K562 (cell line): ENCODE results near the gene FYB1. TPM values are rescaled to one million over a fixed set of nuclear protein-coding genes. Genes with fewer than 3 reads are reported as not detected.

Experiments
- CBFA2T2 ChIP-seq: fragments of 450-650 bp; conservative IDR thresholded peaks from 2 replicates; pipeline ENCODE4 v1.6.1; 2017; ENCODE audit warnings: mild to moderate bottlenecking
- CBFB ChIP-seq: sonication (generic); formaldehyde crosslinking; IDR thresholded peaks from 2 replicates; pipeline ENCODE4 v1.4.0; 2020; ENCODE audit warnings: mild to moderate bottlenecking, missing genetic modification reagents
- CBX3 ChIP-seq, 2 experiments: IDR thresholded peaks; 1 replicate in 1 of 2; 2 replicates in 1 of 2; pipeline ENCODE4 v1.6.1; 2012; ENCODE audit warnings: inconsistent platforms in 2 of 2, low read length in 2 of 2, borderline replicate concordance in 1 of 2, control low read depth in 1 of 2
- COPS2 ChIP-seq: fragments of 450-650 bp; conservative IDR thresholded peaks from 2 replicates; pipeline ENCODE4 v1.6.1; 2016; ENCODE audit warnings: mild to moderate bottlenecking, moderate library complexity
- DPF2 ChIP-seq: fragments of 450-650 bp; IDR thresholded peaks from 2 replicates; pipeline ENCODE4 v1.6.1; 2016
- EP300 ChIP-seq: IDR thresholded peaks from 2 replicates; pipeline ENCODE4 v1.6.1; 2012; ENCODE audit warnings: low read length, improper control_type of control experiment
- EZH2 ChIP-seq: IDR thresholded peaks from 2 replicates; pipeline ENCODE4 v1.6.1; 2012; ENCODE audit warnings: low read depth, mild to moderate bottlenecking, inconsistent platforms, low read length, borderline replicate concordance
- FOXA1 ChIP-seq: fragments of 450-650 bp; IDR thresholded peaks from 2 replicates; pipeline ENCODE4 v1.6.1; 2016; ENCODE audit warnings: mild to moderate bottlenecking, borderline replicate concordance
- LCOR ChIP-seq: sonication (generic); formaldehyde crosslinking; IDR thresholded peaks from 2 replicates; pipeline ENCODE4 v1.8.0; 2022; ENCODE audit warnings: mild to moderate bottlenecking, missing genetic modification reagents
- MTF1 ChIP-seq: fragments of 250-450 bp; sonication (Bioruptor Pico); IDR thresholded peaks from 2 replicates; pipeline ENCODE4 v1.9.0; 2021; ENCODE audit warnings: moderate library complexity, mild to moderate bottlenecking, inconsistent platforms, borderline replicate concordance
- NCOR1 ChIP-seq: fragments of 450-650 bp; IDR thresholded peaks from 2 replicates; pipeline ENCODE4 v1.6.1; 2016; ENCODE audit warnings: mild to moderate bottlenecking, moderate library complexity
- RAD51 ChIP-seq: fragments of 450-650 bp; IDR thresholded peaks from 2 replicates; pipeline ENCODE4 v1.7.1; 2016; ENCODE audit warnings: low read depth, mild to moderate bottlenecking, borderline replicate concordance
- RBM17 ChIP-seq: fragments of 200-400 bp; formaldehyde crosslinking; IDR thresholded peaks from 2 replicates; pipeline ENCODE4 v1.6.1; 2017; ENCODE audit warnings: low read depth, mild to moderate bottlenecking, low read length, borderline replicate concordance
- SMARCE1 ChIP-seq: fragments of 450-650 bp; IDR thresholded peaks from 2 replicates; pipeline ENCODE4 v1.7.1; 2016; ENCODE audit warnings: mild to moderate bottlenecking
- SRSF3 ChIP-seq: fragments of 200-400 bp; formaldehyde crosslinking; IDR thresholded peaks from 2 replicates; pipeline ENCODE4 v1.6.1; 2016; ENCODE audit warnings: mild to moderate bottlenecking, low read length, moderate library complexity; ENCODE audit not compliant: insufficient read depth
- SUPT5H ChIP-seq: fragments of 450-650 bp; IDR thresholded peaks from 2 replicates; pipeline ENCODE4 v1.6.1; 2016
- TAF15 ChIP-seq: fragments of 200-400 bp; formaldehyde crosslinking; IDR thresholded peaks from 2 replicates; pipeline ENCODE4 v1.6.1; 2017; ENCODE audit warnings: mild to moderate bottlenecking, low read depth, low read length, moderate library complexity
- TCF3 ChIP-seq: sonication (generic); formaldehyde crosslinking; IDR thresholded peaks from 2 replicates; pipeline ENCODE4 v1.4.0; 2020; ENCODE audit warnings: mild to moderate bottlenecking, missing genetic modification reagents
- XRCC3 ChIP-seq: fragments of 450-650 bp; IDR thresholded peaks from 2 replicates; pipeline ENCODE4 v1.6.1; 2017; ENCODE audit warnings: mild to moderate bottlenecking, moderate library complexity
- ZC3H4 ChIP-seq: sonication (generic); formaldehyde crosslinking; IDR thresholded peaks from 2 replicates; pipeline ENCODE4 v1.9.0; 2021; ENCODE audit warnings: missing genetic modification reagents, borderline replicate concordance
- ZKSCAN8 ChIP-seq: fragments of 200-800 bp; sonication (Bioruptor generic); IDR thresholded peaks from 2 replicates; pipeline ENCODE4 v1.6.1; 2016; ENCODE audit warnings: missing genetic modification characterization, missing compliant biosample characterization
- ZNF133 ChIP-seq: fragments of 250-450 bp; sonication (Bioruptor Pico); IDR thresholded peaks from 2 replicates; pipeline ENCODE4 v1.4.0; 2020; ENCODE audit warnings: mild to moderate bottlenecking
- ZNF57 ChIP-seq: fragments of 450-650 bp; formaldehyde crosslinking; IDR thresholded peaks from 2 replicates; pipeline ENCODE4 v1.4.0; 2020; ENCODE audit warnings: mild to moderate bottlenecking, moderate library complexity
- ZNF79 ChIP-seq: fragments of 250-450 bp; sonication (Bioruptor Pico); IDR thresholded peaks from 2 replicates; pipeline ENCODE4 v1.4.0; 2020; ENCODE audit warnings: low read depth, mild to moderate bottlenecking, moderate library complexity
- polyA plus RNA-seq, 8 experiments: library from polyadenylated mRNA; depleted of rRNA in 4 of 8; stranded (reverse) in 5 of 8; unstranded in 3 of 8; fragments of >200 nt; fragmentation: Nextera tagmentation in 2 of 8; fragmentation: Illumina TruSeq in 1 of 8; extraction: Ambion mirVana in 2 of 8; extraction: Trizol in 1 of 8; gene quantifications; 2 replicates each; pipeline versions ENCODE4 v1.2.1 to v1.2.3, GENCODE V29; 2011 to 2014; ENCODE audit warnings: inconsistent platforms in 1 of 8, missing spikeins in 1 of 8
- total RNA-seq, 7 experiments: library from RNA; depleted of rRNA in 6 of 7; stranded (reverse); fragments of >200 nt in 6 of 7; fragmentation: Illumina TruSeq in 2 of 7; extraction: Trizol in 2 of 7; gene quantifications; 2 replicates each; pipeline versions ENCODE4 v1.2.1 to v1.2.3, GENCODE V29; 2011 to 2021; ENCODE audit warnings: low replicate concordance in 1 of 7
- TF ChIP-seq, protein P1 (sequence below): sonication (generic); formaldehyde crosslinking; IDR thresholded peaks from 2 replicates; pipeline ENCODE4 v1.8.0; 2022; ENCODE audit warnings: missing genetic modification reagents, mild to moderate bottlenecking, moderate library complexity, borderline replicate concordance
- TF ChIP-seq, protein P2 (sequence below), 2 experiments: fragments of 450-650 bp; IDR thresholded peaks; 2 replicates each; pipeline ENCODE4 v1.6.1; 2018; ENCODE audit warnings: mild to moderate bottlenecking in 2 of 2, low read depth in 1 of 2; ENCODE audit not compliant: partially characterized antibody in 2 of 2
- TF ChIP-seq, protein P3 (sequence below): fragments of 450-650 bp; formaldehyde crosslinking; IDR thresholded peaks from 2 replicates; pipeline ENCODE4 v1.4.0; 2020; ENCODE audit warnings: mild to moderate bottlenecking, moderate library complexity

The FYB1 gene
- total and polyA plus RNA-seq, 9 of the 15 experiments (the other 6 are each of a cell fraction or from before 2014, with no cell fraction given), result 4.7 to 31.5 (median 9.7) TPM

DNA sequence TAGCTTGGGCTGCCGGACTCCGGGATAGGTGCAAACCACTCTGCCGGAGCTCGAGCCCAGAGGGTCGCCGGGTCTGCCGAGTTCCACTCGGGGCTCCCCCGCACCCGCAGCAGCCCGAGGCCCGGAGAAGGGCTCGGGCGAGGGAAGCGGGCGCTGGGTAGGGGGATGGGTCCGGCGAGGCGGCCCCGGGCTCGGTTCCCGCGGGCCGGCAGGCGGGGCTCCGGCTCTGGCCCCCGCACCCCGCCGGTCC, 145.7 kb downstream of the FYB1 start (continued):
- TF ChIP-seq ZNF57 (CRISPR knock-in tag) (no peak), EP300 (no peak), CBFB (CRISPR knock-in tag) (0 out of 2 replicates have a peak, but pooled peaks have one; percentile 10), ZKSCAN8 (CRISPR knock-in tag) (no peak), SUPT5H (no peak), MTF1 (no peak), NCOR1 (no peak), RAD51 (no peak), ZNF79 (CRISPR knock-in tag) (no peak), CBFA2T2 (no peak), TCF3 (CRISPR knock-in tag) (no peak), TAF15 (no peak), RBM17 (no peak), COPS2 (no peak), DPF2 (no peak), SMARCE1 (no peak), SRSF3 (0 out of 2 replicates have a peak, but pooled peaks have one; percentile 12), ZC3H4 (CRISPR knock-in tag) (peak; percentile 12; the same call in 1 of the 2 replicates), XRCC3 (no peak), ZNF133 (CRISPR knock-in tag) (no peak), CBX3 (IDR thresholded peaks at IDR 0.05; ENCODE audit: borderline replicate concordance in 1 of 2, low read length in 2 of 2) (no peak), EZH2 (no peak), LCOR (CRISPR knock-in tag) (peak; percentile 7; the same call in 1 of the 2 replicates), FOXA1 (no peak)
- TF ChIP-seq, protein P1, sequence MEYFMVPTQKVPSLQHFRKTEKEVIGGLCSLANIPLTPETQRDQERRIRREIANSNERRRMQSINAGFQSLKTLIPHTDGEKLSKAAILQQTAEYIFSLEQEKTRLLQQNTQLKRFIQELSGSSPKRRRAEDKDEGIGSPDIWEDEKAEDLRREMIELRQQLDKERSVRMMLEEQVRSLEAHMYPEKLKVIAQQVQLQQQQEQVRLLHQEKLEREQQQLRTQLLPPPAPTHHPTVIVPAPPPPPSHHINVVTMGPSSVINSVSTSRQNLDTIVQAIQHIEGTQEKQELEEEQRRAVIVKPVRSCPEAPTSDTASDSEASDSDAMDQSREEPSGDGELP (CRISPR knock-in tag), result peak; percentile 49; the same call in 1 of the 2 replicates
- TF ChIP-seq, protein P2, sequence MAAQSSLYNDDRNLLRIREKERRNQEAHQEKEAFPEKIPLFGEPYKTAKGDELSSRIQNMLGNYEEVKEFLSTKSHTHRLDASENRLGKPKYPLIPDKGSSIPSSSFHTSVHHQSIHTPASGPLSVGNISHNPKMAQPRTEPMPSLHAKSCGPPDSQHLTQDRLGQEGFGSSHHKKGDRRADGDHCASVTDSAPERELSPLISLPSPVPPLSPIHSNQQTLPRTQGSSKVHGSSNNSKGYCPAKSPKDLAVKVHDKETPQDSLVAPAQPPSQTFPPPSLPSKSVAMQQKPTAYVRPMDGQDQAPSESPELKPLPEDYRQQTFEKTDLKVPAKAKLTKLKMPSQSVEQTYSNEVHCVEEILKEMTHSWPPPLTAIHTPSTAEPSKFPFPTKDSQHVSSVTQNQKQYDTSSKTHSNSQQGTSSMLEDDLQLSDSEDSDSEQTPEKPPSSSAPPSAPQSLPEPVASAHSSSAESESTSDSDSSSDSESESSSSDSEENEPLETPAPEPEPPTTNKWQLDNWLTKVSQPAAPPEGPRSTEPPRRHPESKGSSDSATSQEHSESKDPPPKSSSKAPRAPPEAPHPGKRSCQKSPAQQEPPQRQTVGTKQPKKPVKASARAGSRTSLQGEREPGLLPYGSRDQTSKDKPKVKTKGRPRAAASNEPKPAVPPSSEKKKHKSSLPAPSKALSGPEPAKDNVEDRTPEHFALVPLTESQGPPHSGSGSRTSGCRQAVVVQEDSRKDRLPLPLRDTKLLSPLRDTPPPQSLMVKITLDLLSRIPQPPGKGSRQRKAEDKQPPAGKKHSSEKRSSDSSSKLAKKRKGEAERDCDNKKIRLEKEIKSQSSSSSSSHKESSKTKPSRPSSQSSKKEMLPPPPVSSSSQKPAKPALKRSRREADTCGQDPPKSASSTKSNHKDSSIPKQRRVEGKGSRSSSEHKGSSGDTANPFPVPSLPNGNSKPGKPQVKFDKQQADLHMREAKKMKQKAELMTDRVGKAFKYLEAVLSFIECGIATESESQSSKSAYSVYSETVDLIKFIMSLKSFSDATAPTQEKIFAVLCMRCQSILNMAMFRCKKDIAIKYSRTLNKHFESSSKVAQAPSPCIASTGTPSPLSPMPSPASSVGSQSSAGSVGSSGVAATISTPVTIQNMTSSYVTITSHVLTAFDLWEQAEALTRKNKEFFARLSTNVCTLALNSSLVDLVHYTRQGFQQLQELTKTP (IDR thresholded peaks at IDR 0.05; ENCODE audit: low read depth in 1 of 2, partially characterized antibody in 2 of 2), result no peak
- TF ChIP-seq, protein P3, sequence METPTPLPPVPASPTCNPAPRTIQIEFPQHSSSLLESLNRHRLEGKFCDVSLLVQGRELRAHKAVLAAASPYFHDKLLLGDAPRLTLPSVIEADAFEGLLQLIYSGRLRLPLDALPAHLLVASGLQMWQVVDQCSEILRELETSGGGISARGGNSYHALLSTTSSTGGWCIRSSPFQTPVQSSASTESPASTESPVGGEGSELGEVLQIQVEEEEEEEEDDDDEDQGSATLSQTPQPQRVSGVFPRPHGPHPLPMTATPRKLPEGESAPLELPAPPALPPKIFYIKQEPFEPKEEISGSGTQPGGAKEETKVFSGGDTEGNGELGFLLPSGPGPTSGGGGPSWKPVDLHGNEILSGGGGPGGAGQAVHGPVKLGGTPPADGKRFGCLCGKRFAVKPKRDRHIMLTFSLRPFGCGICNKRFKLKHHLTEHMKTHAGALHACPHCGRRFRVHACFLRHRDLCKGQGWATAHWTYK, result no peak
